Jurkat, Clone E6-1 (cell line): ENCODE measurements around the gene BSN.
"Not testable (repeated sequence)": the region's sequence is repeated elsewhere in the genome, so short reads cannot be mapped to it uniquely, and the experiment has no call there.

Experiments used
- DNase-seq: peaks from one replicate; pipeline ENCODE4 v3.0.0-alpha.2; 2011; ENCODE audit warnings: low read depth, low spot score
- H3K4me3 ChIP-seq: 2 replicates; pipeline ENCODE4 v1.5.1; 2011; ENCODE audit warnings: mild to moderate bottlenecking, low read length, control low read depth, moderate library complexity

Gene BSN

GRCh38 chr3:49685846-49686245 is 131.6 kb downstream of the BSN start:
- not testable (repeated sequence) for DNase-seq

GRCh38 chr3:49686346-49686745 is 132.1 kb downstream of the BSN start:
- not testable (repeated sequence) for DNase-seq, H3K4me3 ChIP-seq

More at GRCh38 chr3:49685846-49686245, 131.6 kb downstream of the BSN start:
- H3K4me3 ChIP-seq = not testable (repeated sequence)

GRCh38 chr3:49686769-49687423 is 132.6 kb downstream of the BSN start:
- not testable (repeated sequence) for H3K4me3 ChIP-seq, DNase-seq

- H3K4me3 ChIP-seq, DNase-seq: not testable (repeated sequence)
These were observed 133.1 kb downstream of the BSN start for GRCh38 chr3:49687424-49687795.

- H3K4me3 ChIP-seq = peak overlapping the region; percentile 86
- not testable (repeated sequence) for DNase-seq
These were observed 134.2 kb downstream of the BSN start for GRCh38 chr3:49688338-49689045.

- peak; percentile 86 for DNase-seq
- H3K4me3 ChIP-seq = peak within 1 kb of the TSS; percentile 86
These were observed 135.0 kb downstream of the BSN start, which contains the start of the genes MST1 and RNF123 for GRCh38 chr3:49689046-49689907. TSS of gene MST1 (minus strand) at chr3:49689474. CDS start at chr3:49688691, 783 bp downstream. TSS of gene RNF123 (plus strand) at chr3:49689557. CDS start at chr3:49691166, 1,609 bp downstream.

- peak overlapping the region; percentile 86 for H3K4me3 ChIP-seq
- DNase-seq = not testable (repeated sequence)
These were observed 135.8 kb downstream of the BSN start for GRCh38 chr3:49689908-49690624.

GRCh38 chr3:49690856-49691255 is 136.6 kb downstream of the BSN start:
- H3K4me3 ChIP-seq, DNase-seq: not testable (repeated sequence)

GRCh38 chr3:49691481-49691880 is 137.2 kb downstream of the BSN start:
- not testable (repeated sequence) for DNase-seq

GRCh38 chr3:49694409-49695070 is 140.3 kb downstream of the BSN start:
- not testable (repeated sequence) for DNase-seq, H3K4me3 ChIP-seq

More at GRCh38 chr3:49691481-49691880, 137.2 kb downstream of the BSN start:
- H3K4me3 ChIP-seq = not testable (repeated sequence)

GRCh38 chr3:49695350-49696015 is 141.2 kb downstream of the BSN start:
- H3K4me3 ChIP-seq, DNase-seq: not testable (repeated sequence)

- DNase-seq = no peak
- no peak overlapping the region for H3K4me3 ChIP-seq
These were observed 145.2 kb downstream of the BSN start for GRCh38 chr3:49699281-49699979.

GRCh38 chr3:49700014-49700413 is 145.7 kb downstream of the BSN start:
- no peak for DNase-seq
- H3K4me3 ChIP-seq = no peak overlapping the region

- no peak for DNase-seq
- H3K4me3 ChIP-seq = no peak overlapping the region
These were observed 146.3 kb downstream of the BSN start for GRCh38 chr3:49700453-49701128.

GRCh38 chr3:49701388-49702077 is 147.3 kb downstream of the BSN start:
- DNase-seq = no peak
- no peak overlapping the region for H3K4me3 ChIP-seq

- no peak overlapping the region for H3K4me3 ChIP-seq
- no peak for DNase-seq
These were observed 148.4 kb downstream of the BSN start for GRCh38 chr3:49702672-49703071.
